B cell (primary cell): ENCODE measurements around the gene MTUS2. TPM values are rescaled to one million over a fixed set of nuclear protein-coding genes. Genes with fewer than 3 reads are reported as not detected.

ENCODE experiments used
- ATAC-seq: fragments of 200-7000 bp; cut with Tn5 transposase; one replicate; pipeline ENCODE4 v1.10.0; 2021; ENCODE audit warnings: low read depth, mild to moderate bottlenecking, moderate number of reproducible peaks, moderate library complexity
- CTCF ChIA-PET: fragments of 350-600 bp; sonication (Branson Sonifier 250); formaldehyde crosslinking; loops from one replicate; lab custom pipeline; 2021; ENCODE audit warnings: antibody characterized with exemption, inconsistent platforms; lab: Charles Lee
- POLR2A ChIA-PET: fragments of 350-600 bp; sonication (Branson Sonifier 250); formaldehyde crosslinking; loops from one replicate; lab custom pipeline; 2021; ENCODE audit warnings: antibody characterized with exemption; lab: Charles Lee
- DNase-seq: peaks from one replicate; pipeline ENCODE4 v3.0.0; 2013
- H2AFZ ChIP-seq: 2 replicates; pipeline ENCODE4 v1.6.1; 2012; ENCODE audit warnings: mild to moderate bottlenecking, low read depth, low read length; ENCODE audit not compliant: insufficient read depth, poor library complexity, severe bottlenecking
- H3K27ac ChIP-seq, 2 donors: 1 replicate in 1 of 2; 2 replicates in 1 of 2; pipeline ENCODE4 v1.5.1; 2012 to 2013; ENCODE audit warnings: low read length in 2 of 2, mild to moderate bottlenecking in 2 of 2, moderate library complexity in 1 of 2
- H3K27me3 ChIP-seq, 4 experiments: fragments of 200-600 bp in 1 of 4; sonication (generic) in 1 of 4; replicated peaks in 1 of 4; 1 replicate in 2 of 4; 2 replicates in 2 of 4; pipeline versions ENCODE4 v1.6.1 to v1.7.0; 2013 to 2016; ENCODE audit warnings: low read length in 3 of 4, mild to moderate bottlenecking in 2 of 4, mixed read lengths in 1 of 4, moderate library complexity in 1 of 4; ENCODE audit not compliant: insufficient read depth in 4 of 4, control insufficient read depth in 3 of 4; ENCODE audit errors: control extremely low read depth in 1 of 4
- H3K36me3 ChIP-seq, 2 experiments: replicated peaks in 1 of 2; 1 replicate in 1 of 2; 2 replicates in 1 of 2; pipeline versions ENCODE4 v1.6.1 to v1.7.1; 2013; ENCODE audit warnings: low read length in 1 of 2; ENCODE audit not compliant: insufficient read depth in 2 of 2, control insufficient read depth in 1 of 2; ENCODE audit errors: control extremely low read depth in 1 of 2, extremely low read depth in 1 of 2
- H3K4me1 ChIP-seq, 2 donors: fragments of 200-600 bp in 1 of 2; sonication (generic) in 1 of 2; 1 replicate in 1 of 2; 2 replicates in 1 of 2; pipeline versions ENCODE4 v1.5.1 to v1.6.1; 2013 to 2017; ENCODE audit warnings: low read length in 2 of 2; ENCODE audit not compliant: control insufficient read depth in 2 of 2, insufficient read depth in 2 of 2
- H3K4me2 ChIP-seq: replicated peaks from 2 replicates; pipeline ENCODE3; 2012; ENCODE audit warnings: mild to moderate bottlenecking, low read depth, low read length; ENCODE audit not compliant: poor library complexity, severe bottlenecking
- H3K4me3 ChIP-seq, 5 experiments: fragments of 200-600 bp in 1 of 5; sonication (generic) in 1 of 5; 1 replicate in 3 of 5; 2 replicates in 2 of 5; pipeline versions ENCODE4 v1.5.1 to v1.7.0; 2011 to 2016; ENCODE audit warnings: low read length in 4 of 5, mild to moderate bottlenecking in 4 of 5, low read depth in 2 of 5, control low read depth in 1 of 5, moderate library complexity in 1 of 5; ENCODE audit not compliant: insufficient read depth in 1 of 5; ENCODE audit errors: control extremely low read depth in 1 of 5, extremely low read depth in 1 of 5
- H3K79me2 ChIP-seq: fragments of 200-600 bp; sonication (generic); one replicate; pipeline ENCODE4 v1.6.0; 2016; ENCODE audit warnings: low read length; ENCODE audit not compliant: control insufficient read depth, insufficient read depth
- H3K9ac ChIP-seq: fragments of 200-600 bp; sonication (generic); 2 replicates; pipeline ENCODE4 v1.6.1; 2017; ENCODE audit warnings: mild to moderate bottlenecking, low read length, moderate library complexity
- H3K9me3 ChIP-seq, 3 donors: one replicate each; pipeline versions ENCODE4 v1.6.1 to v1.7.1; 2013; ENCODE audit warnings: low read length in 2 of 3; ENCODE audit not compliant: control insufficient read depth in 2 of 3, insufficient read depth in 1 of 3; ENCODE audit errors: control extremely low read depth in 1 of 3
- H4K20me1 ChIP-seq: 2 replicates; pipeline ENCODE4 v1.6.0; 2012; ENCODE audit warnings: mild to moderate bottlenecking, low read length; ENCODE audit not compliant: insufficient read depth, control insufficient read depth, poor library complexity, severe bottlenecking
- H3K27ac Mint-ChIP-seq: one replicate; pipeline ENCODE4 v1.8.0; 2021; ENCODE audit warnings: mixed read lengths
- H3K27me3 Mint-ChIP-seq: one replicate; pipeline ENCODE4 v1.8.0; 2021; ENCODE audit warnings: mixed read lengths
- H3K4me1 Mint-ChIP-seq: one replicate; pipeline ENCODE4 v1.8.0; 2021; ENCODE audit warnings: mixed read lengths
- H3K4me3 Mint-ChIP-seq: one replicate; pipeline ENCODE4 v1.8.0; 2021; ENCODE audit warnings: mixed read lengths
- H3K9me3 Mint-ChIP-seq: one replicate; pipeline ENCODE4 v1.8.0; 2022; ENCODE audit warnings: mixed read lengths; ENCODE audit not compliant: insufficient read depth
- EZH2 ChIP-seq: IDR thresholded peaks from 2 replicates; pipeline ENCODE4 v1.6.1; 2012; ENCODE audit warnings: borderline replicate concordance, low read depth, mild to moderate bottlenecking, moderate library complexity, low read length; ENCODE audit not compliant: insufficient read depth, poor library complexity, severe bottlenecking
- WGBS: methylation state at CpG from one replicate; pipeline ENCODE4 v1.1.5; 2013; ENCODE audit warnings: missing lambda C conversion rate; ENCODE audit not compliant: insufficient coverage; 5-methylcytosine and 5-hydroxymethylcytosine counted together
- intact Hi-C: fragments of 100-400 bp; cut with micrococcal nuclease; formaldehyde crosslinking; loops from one replicate; pipeline ENCODE4 v1.10.0; 2022
- polyA plus RNA-seq: library from polyadenylated mRNA; depleted of rRNA; stranded (reverse); fragments of >200 nt; gene quantifications from 2 replicates; pipeline ENCODE4 v1.2.3, GENCODE V29; 2012
- total RNA-seq, 2 donors: library from RNA; stranded (reverse); fragments of 120-200 nt in 1 of 2; gene quantifications; 1 replicate in 1 of 2; 2 replicates in 1 of 2; pipeline versions ENCODE4 v1.2.3 to v1.2.4, GENCODE V29; 2013 to 2022
- TF ChIP-seq, protein P1 (sequence below): fragments of 200-600 bp; IDR thresholded peaks from one replicate; pipeline ENCODE4 v1.8.0; 2022; ENCODE audit warnings: antibody characterized with exemption, mild to moderate bottlenecking

Gene MTUS2
- total and polyA plus RNA-seq, 2 donors (not counting 1 experiment from before 2014, with no cell fraction given): 0.12 TPM; not detected in 1

GRCh38 chr13:29323954-29324353 lies 503.8 kb downstream of the MTUS2 start:
- Mint-ChIP-seq H3K9me3 (no peaks in the 10 kb centered on the region), H3K4me3 (no peak overlapping the region), H3K4me1 (no peaks in the 10 kb centered on the region), H3K27ac (no peak overlapping the region), H3K27me3 (peaks cover 21% of the 10 kb centered on the region)
- no peak for ATAC-seq
- H3K9ac ChIP-seq: no peak overlapping the region
- TF ChIP-seq EZH2: no peak
- TF ChIP-seq, protein P1, sequence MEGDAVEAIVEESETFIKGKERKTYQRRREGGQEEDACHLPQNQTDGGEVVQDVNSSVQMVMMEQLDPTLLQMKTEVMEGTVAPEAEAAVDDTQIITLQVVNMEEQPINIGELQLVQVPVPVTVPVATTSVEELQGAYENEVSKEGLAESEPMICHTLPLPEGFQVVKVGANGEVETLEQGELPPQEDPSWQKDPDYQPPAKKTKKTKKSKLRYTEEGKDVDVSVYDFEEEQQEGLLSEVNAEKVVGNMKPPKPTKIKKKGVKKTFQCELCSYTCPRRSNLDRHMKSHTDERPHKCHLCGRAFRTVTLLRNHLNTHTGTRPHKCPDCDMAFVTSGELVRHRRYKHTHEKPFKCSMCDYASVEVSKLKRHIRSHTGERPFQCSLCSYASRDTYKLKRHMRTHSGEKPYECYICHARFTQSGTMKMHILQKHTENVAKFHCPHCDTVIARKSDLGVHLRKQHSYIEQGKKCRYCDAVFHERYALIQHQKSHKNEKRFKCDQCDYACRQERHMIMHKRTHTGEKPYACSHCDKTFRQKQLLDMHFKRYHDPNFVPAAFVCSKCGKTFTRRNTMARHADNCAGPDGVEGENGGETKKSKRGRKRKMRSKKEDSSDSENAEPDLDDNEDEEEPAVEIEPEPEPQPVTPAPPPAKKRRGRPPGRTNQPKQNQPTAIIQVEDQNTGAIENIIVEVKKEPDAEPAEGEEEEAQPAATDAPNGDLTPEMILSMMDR: no peak
- H3K4me2 ChIP-seq: no peak overlapping the region
- ChIA-PET CTCF (no interaction called here), POLR2A (no interaction called here)
- no peaks in the 10 kb centered on the region for H3K36me3 ChIP-seq
- no peaks in the 10 kb centered on the region for H4K20me1 ChIP-seq
- H3K79me2 ChIP-seq: no peaks in the 10 kb centered on the region
- H3K27me3 ChIP-seq: no peaks in the 10 kb centered on the region
- no peak overlapping the region for H3K27ac ChIP-seq
- H3K9me3 ChIP-seq: no peaks in the 10 kb centered on the region
- no peak overlapping the region for H2AFZ ChIP-seq
- intact Hi-C loops: no loop called here
- DNase-seq: no peak
- no peaks in the 10 kb centered on the region for H3K4me1 ChIP-seq
- no peak overlapping the region for H3K4me3 ChIP-seq
- WGBS: 87% methylated on average over 9 of the region's 9 CpGs

DNA sequence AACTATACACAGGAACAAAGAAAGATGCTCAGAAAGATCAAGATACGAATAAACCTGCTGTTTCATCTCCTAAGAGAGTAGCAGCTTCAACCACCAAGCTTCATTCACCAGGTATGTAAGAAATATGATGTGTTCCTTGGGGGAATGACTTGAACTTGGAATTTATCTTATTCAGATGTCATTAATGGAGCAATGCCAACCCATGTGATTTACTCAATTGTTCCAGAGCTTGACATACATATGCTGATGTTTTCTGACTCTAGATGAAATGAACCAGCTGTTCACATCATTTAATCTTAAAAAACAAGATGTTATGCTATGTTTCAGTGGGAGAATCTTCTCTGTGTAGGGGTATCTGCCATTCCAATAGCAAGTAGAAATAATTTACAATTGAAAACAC lies 504.5 kb downstream of the MTUS2 start:
- Mint-ChIP-seq H3K9me3 (no peaks in the 10 kb centered on the region), H3K27me3 (peaks cover 21% of the 10 kb centered on the region), H3K27ac (no peak overlapping the region), H3K4me3 (no peak overlapping the region), H3K4me1 (no peaks in the 10 kb centered on the region)
- intact Hi-C loops: no loop called here
- Histone ChIP-seq H3K9me3 (no peaks in the 10 kb centered on the region), H2AFZ (no peak overlapping the region), H4K20me1 (no peaks in the 10 kb centered on the region), H3K36me3 (no peaks in the 10 kb centered on the region), H3K27ac (no peak overlapping the region), H3K27me3 (no peaks in the 10 kb centered on the region), H3K79me2 (no peaks in the 10 kb centered on the region), H3K4me2 (no peak overlapping the region), H3K4me3 (no peak overlapping the region), H3K4me1 (no peaks in the 10 kb centered on the region), H3K9ac (no peak overlapping the region)
- no peak for ATAC-seq
- POLR2A ChIA-PET: no interaction called here
- no peak for TF ChIP-seq EZH2
- TF ChIP-seq, protein P1: no peak
- no CpG with 5 or more reads among the region's 1 CpG for WGBS
- CTCF ChIA-PET: no interaction called here
- no peak for DNase-seq
